SU-DHL-6 (cell line): ENCODE data around the gene ELOVL6.

Experiments
- H2AFZ ChIP-seq: fragments of 200-600 bp; sonication (generic); 2 replicates; pipeline ENCODE4 v1.6.1; 2014; ENCODE audit warnings: low read depth, mild to moderate bottlenecking, moderate library complexity, mixed read lengths, antibody characterized with exemption, low read length; ENCODE audit not compliant: severe bottlenecking
- H3F3A ChIP-seq: fragments of 200-600 bp; shearing (Covaris generic); 2 replicates; pipeline ENCODE4 v1.6.0; 2016; ENCODE audit warnings: antibody characterized with exemption, mild to moderate bottlenecking; ENCODE audit not compliant: insufficient read depth
- H3K27ac ChIP-seq: fragments of 200-600 bp; sonication (generic); 2 replicates; pipeline ENCODE4 v1.5.1; 2016; ENCODE audit warnings: low read depth, mild to moderate bottlenecking, low read length, moderate library complexity, mixed read lengths
- H3K27me3 ChIP-seq: fragments of 200-600 bp; sonication (generic), shearing (Covaris generic); 2 replicates; pipeline ENCODE4 v1.6.0; 2014; ENCODE audit warnings: mild to moderate bottlenecking, low read length
- H3K36me3 ChIP-seq: fragments of 200-600 bp; sonication (generic); 2 replicates; pipeline ENCODE4 v1.6.1; 2014; ENCODE audit warnings: mild to moderate bottlenecking, low read length, mixed read lengths
- H3K4me2 ChIP-seq: fragments of 300-600, 200-600 bp; shearing (Covaris generic), sonication (generic); 2 replicates; pipeline ENCODE4 v1.6.0; 2014; ENCODE audit warnings: low read length, low read depth, mild to moderate bottlenecking; ENCODE audit not compliant: poor library complexity, severe bottlenecking
- H3K4me3 ChIP-seq: fragments of 200-600 bp; sonication (generic); 2 replicates; pipeline ENCODE4 v1.5.1; 2014; ENCODE audit warnings: antibody characterized with exemption, low read length, mild to moderate bottlenecking, mixed read lengths; ENCODE audit not compliant: insufficient read depth, poor library complexity, severe bottlenecking
- H3K79me2 ChIP-seq: fragments of 200-600 bp; sonication (generic); 2 replicates; pipeline ENCODE4 v1.6.1; 2014; ENCODE audit warnings: mild to moderate bottlenecking, low read length, moderate library complexity; ENCODE audit not compliant: insufficient read depth
- H3K9ac ChIP-seq: fragments of 200-600 bp; sonication (generic); 2 replicates; pipeline ENCODE4 v1.7.0; 2014; ENCODE audit warnings: mild to moderate bottlenecking, low read length
- H3K9me2 ChIP-seq: fragments of 200-600 bp; sonication (generic); replicated peaks from 2 replicates; pipeline ENCODE4 v1.6.1; 2014; ENCODE audit warnings: low read length; ENCODE audit not compliant: insufficient read depth
- H3K9me3 ChIP-seq: fragments of 200-600 bp; sonication (generic); 2 replicates; pipeline ENCODE4 v1.6.1; 2014; ENCODE audit warnings: low read length, mixed read lengths; ENCODE audit not compliant: insufficient read depth
- H4K20me1 ChIP-seq: fragments of 200-600 bp; sonication (generic); 2 replicates; pipeline ENCODE4 v1.6.1; 2014; ENCODE audit warnings: low read depth, mild to moderate bottlenecking, antibody characterized with exemption, low read length, moderate library complexity, mixed read lengths
- CTCF ChIP-seq: fragments of 200-600 bp; sonication (generic); IDR thresholded peaks from one replicate; pipeline ENCODE4 v1.5.1; 2017; ENCODE audit warnings: antibody characterized with exemption, mild to moderate bottlenecking, low read length, moderate library complexity; ENCODE audit not compliant: insufficient read depth, poor library complexity, severe bottlenecking
- EZH2phosphoT487 ChIP-seq: fragments of 200-600 bp; sonication (generic), shearing (Covaris generic); conservative IDR thresholded peaks from 2 replicates; pipeline ENCODE4 v1.6.1; 2018; ENCODE audit warnings: mild to moderate bottlenecking, antibody characterized with exemption, low read length, moderate library complexity, mixed read lengths

ELOVL6 gene

DNA sequence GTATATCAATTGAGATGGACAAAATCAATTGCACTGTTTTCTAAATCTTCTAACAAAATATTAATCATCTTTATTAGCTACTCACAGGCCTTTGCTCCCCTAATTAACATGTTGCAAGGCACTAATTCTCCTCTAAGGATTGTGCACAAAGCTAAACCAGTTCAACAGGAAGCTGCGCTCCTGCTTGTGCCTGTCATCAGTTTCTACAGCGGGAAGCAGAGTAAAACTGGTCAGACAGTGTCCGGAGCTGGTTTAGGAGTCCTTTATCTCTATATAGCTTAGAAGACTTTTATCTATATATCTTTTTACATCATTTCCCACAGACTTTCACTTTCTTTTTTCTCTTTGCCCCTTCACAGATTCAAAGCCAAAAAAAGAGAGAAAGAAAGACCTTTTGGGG lies 79.1 kb downstream of the ELOVL6 start:
- Histone ChIP-seq H3K79me2 (no peaks in the 10 kb centered on the region), H3K4me3 (no peak overlapping the region), H3F3A (no peaks in the 10 kb centered on the region), H3K27me3 (no peaks in the 10 kb centered on the region), H3K27ac (no peak overlapping the region), H3K4me2 (no peak overlapping the region), H4K20me1 (no peaks in the 10 kb centered on the region), H3K9me3 (no peaks in the 10 kb centered on the region), H3K9me2 (no peaks in the 10 kb centered on the region), H3K36me3 (no peaks in the 10 kb centered on the region), H3K9ac (no peak overlapping the region), H2AFZ (no peak overlapping the region)
- TF ChIP-seq EZH2phosphoT487 (no peak), CTCF (no peak)

- H4K20me1 ChIP-seq: no peaks in the 10 kb centered on the region
- no peaks in the 10 kb centered on the region for H3K36me3 ChIP-seq
- TF ChIP-seq CTCF: no peak
- no peak for TF ChIP-seq EZH2phosphoT487
- no peaks in the 10 kb centered on the region for H3K9me3 ChIP-seq
- H3K4me2 ChIP-seq: no peak overlapping the region
- no peak overlapping the region for H2AFZ ChIP-seq
- no peaks in the 10 kb centered on the region for H3K79me2 ChIP-seq
- H3K4me3 ChIP-seq: no peak overlapping the region
- H3K9me2 ChIP-seq: no peaks in the 10 kb centered on the region
- H3F3A ChIP-seq: no peaks in the 10 kb centered on the region
- no peak overlapping the region for H3K9ac ChIP-seq
- H3K27ac ChIP-seq: no peak overlapping the region
- H3K27me3 ChIP-seq: no peaks in the 10 kb centered on the region
Measured at GRCh38 chr4:110112056-110112455, 86.4 kb downstream of the ELOVL6 start.

DNA sequence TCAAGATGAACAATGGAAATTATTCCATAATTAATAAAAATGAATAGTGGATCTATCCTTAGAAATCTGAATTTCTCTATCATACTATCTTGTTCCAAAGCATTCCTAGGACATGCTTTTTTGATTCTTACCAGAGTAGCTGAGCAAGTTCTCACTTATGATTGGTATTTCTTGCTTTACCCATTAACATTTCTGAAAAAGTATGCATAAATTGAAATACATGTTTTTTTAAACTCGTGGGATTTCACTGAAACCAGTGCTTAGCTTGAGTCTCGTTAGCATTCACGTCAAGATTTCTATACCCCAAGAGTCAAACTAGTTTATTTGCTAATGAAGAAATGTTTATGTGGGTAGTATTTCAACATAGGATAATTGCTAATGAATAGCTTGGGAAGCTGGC lies 89.0 kb downstream of the ELOVL6 start:
- no peak for TF ChIP-seq EZH2phosphoT487
- TF ChIP-seq CTCF: no peak
- no peaks in the 10 kb centered on the region for H3K36me3 ChIP-seq
- no peaks in the 10 kb centered on the region for H4K20me1 ChIP-seq
- H3F3A ChIP-seq: no peaks in the 10 kb centered on the region
- H3K27ac ChIP-seq: no peak overlapping the region
- no peaks in the 10 kb centered on the region for H3K9me3 ChIP-seq
- H3K9me2 ChIP-seq: no peaks in the 10 kb centered on the region
- H2AFZ ChIP-seq: no peak overlapping the region
- no peak overlapping the region for H3K9ac ChIP-seq
- no peak overlapping the region for H3K4me3 ChIP-seq
- H3K27me3 ChIP-seq: no peaks in the 10 kb centered on the region
- H3K79me2 ChIP-seq: no peaks in the 10 kb centered on the region
- no peak overlapping the region for H3K4me2 ChIP-seq

GRCh38 chr4:110108960-110109359 lies 89.5 kb downstream of the ELOVL6 start:
- Histone ChIP-seq H4K20me1 (no peaks in the 10 kb centered on the region), H3K4me3 (no peak overlapping the region), H3K4me2 (no peak overlapping the region), H3K79me2 (no peaks in the 10 kb centered on the region), H3K36me3 (no peaks in the 10 kb centered on the region), H3K9me3 (no peaks in the 10 kb centered on the region), H3K27me3 (no peaks in the 10 kb centered on the region), H3F3A (no peaks in the 10 kb centered on the region), H3K27ac (no peak overlapping the region), H3K9me2 (no peaks in the 10 kb centered on the region), H3K9ac (no peak overlapping the region), H2AFZ (no peak overlapping the region)
- TF ChIP-seq EZH2phosphoT487 (no peak), CTCF (no peak)
